ENCODE data around the gene AGTR1. TPM values are rescaled to one million over a fixed set of nuclear protein-coding genes. Genes with fewer than 3 reads are reported as not detected.
"Not testable (repeated sequence)": the region's sequence is repeated elsewhere in the genome, so short reads cannot be mapped to it uniquely, and the experiment has no call there.

The AGTR1 gene
- total and polyA plus RNA-seq, 11 donors: 0.40 to 12.6 (median 1.2) TPM

DNA sequence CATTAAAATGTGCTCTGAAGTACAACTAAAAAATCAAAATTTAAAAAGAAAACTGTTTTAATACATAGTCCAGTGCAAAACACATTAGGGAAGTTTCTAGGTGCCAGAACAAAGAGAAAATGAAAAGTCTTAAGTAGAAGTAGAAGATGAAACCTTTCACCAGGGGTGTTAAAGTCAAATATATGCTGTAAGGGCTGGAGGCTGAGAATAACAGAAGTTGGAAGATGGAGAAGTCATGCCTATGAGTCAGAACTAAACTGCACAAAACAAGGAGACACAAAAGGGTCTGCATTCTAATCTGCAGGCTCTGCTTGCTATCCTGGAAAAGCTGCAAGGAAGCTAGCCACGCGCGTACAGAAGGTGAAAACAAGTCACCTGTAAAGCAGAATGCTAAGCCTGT, 81.2 kb downstream of the AGTR1 start:
- H3K36me3 ChIP-seq: no peaks in the 10 kb centered on the region
- no peaks in the 10 kb centered on the region for H3K9me3 ChIP-seq
- DNase-seq (no peak), ATAC-seq (no peak)
- H3K4me1 ChIP-seq: no peaks in the 10 kb centered on the region
- no peak for TF ChIP-seq POLR2A (IDR thresholded peaks at IDR 0.05)
- TF ChIP-seq, protein P1, sequence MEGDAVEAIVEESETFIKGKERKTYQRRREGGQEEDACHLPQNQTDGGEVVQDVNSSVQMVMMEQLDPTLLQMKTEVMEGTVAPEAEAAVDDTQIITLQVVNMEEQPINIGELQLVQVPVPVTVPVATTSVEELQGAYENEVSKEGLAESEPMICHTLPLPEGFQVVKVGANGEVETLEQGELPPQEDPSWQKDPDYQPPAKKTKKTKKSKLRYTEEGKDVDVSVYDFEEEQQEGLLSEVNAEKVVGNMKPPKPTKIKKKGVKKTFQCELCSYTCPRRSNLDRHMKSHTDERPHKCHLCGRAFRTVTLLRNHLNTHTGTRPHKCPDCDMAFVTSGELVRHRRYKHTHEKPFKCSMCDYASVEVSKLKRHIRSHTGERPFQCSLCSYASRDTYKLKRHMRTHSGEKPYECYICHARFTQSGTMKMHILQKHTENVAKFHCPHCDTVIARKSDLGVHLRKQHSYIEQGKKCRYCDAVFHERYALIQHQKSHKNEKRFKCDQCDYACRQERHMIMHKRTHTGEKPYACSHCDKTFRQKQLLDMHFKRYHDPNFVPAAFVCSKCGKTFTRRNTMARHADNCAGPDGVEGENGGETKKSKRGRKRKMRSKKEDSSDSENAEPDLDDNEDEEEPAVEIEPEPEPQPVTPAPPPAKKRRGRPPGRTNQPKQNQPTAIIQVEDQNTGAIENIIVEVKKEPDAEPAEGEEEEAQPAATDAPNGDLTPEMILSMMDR (IDR thresholded peaks at IDR 0.05): no peak
- H3K27ac ChIP-seq: no peak overlapping the region
- H3K4me3 ChIP-seq: no peak overlapping the region
- no peaks in the 10 kb centered on the region for H3K27me3 ChIP-seq
- 88 to 96% (median 93%) methylated on average over 3 of the region's 3 CpGs for WGBS, 4 donors
- intact Hi-C loops (cut with DNase I): no loop called here

DNA sequence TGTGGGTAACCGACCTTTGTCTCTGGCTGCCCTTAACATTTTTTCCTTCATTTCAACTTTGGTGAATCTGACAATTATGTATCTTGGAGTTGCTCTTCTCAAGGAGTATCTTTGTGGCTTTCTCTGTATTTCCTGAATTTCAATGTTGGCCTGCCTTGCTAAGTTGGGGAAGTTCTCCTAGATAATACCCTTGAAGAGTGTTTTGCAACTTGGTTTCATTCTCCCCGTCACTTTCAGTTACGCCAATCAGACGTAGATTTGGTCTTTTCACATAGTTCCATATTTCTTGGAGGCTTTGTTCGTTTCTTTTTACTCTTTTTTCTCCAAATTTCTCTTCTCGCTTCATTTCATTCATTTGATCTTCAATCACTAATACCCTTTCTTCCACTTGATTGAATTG, 87.3 kb downstream of the AGTR1 start:
- H3K4me3 ChIP-seq; ATAC-seq; H3K4me1 ChIP-seq; DNase-seq; H3K9me3 ChIP-seq; intact Hi-C loops (cut with DNase I); H3K27me3 ChIP-seq; H3K36me3 ChIP-seq: not testable (repeated sequence)
- peak overlapping the region in 1 of 12 donors; percentile 55 for H3K27ac ChIP-seq
- WGBS, 4 donors: 79 to 84% (median 81%) methylated on average over 6 of the region's 6 CpGs

DNA sequence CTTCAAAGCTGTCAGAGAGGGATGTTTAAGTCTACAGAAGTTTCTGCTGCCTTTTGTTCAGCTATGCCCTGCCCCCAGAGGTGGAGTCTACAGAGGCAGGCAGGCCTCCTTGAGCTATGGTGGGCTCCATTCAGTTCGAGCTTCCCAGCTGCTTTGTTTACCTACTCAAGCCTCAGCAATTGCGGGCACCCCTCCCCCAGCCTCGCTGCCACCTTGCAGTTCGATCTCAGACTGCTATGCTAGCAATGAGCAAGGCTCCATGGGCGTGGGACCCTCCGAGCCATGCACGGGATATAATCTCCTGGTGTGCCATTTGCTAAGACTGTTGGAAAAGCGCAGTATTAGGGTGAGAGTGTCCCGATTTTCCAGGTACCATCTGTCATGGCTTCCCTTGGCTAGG, 88.5 kb downstream of the AGTR1 start:
- WGBS, 4 donors: 84 to 88% (median 86%) methylated on average over 7 to 9 of the region's 9 CpGs
- ATAC-seq: not testable (repeated sequence)

DNA sequence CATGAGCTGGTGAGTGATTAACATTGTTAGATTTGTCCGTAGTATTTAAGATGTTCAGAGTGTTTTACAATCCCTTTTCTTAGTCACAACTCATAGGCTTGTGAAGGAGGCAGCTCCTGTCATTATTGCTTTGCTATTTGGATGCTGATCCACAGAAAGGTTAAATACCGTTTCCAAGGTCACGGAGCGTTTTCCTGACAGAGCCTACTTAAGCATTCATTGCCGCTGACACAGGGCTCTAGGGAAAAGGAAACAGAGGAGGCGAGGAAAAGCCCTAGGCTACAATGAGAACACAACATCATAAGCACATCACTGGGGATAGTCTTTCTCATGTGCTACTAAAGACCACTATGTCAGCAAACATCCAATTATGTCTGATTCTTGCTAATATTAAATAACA, 91.4 kb downstream of the AGTR1 start:
- Histone ChIP-seq H3K27me3 (no peaks in the 10 kb centered on the region), H3K4me3 (no peak overlapping the region), H3K4me1 (peaks cover 0 to 16% (median 0%) of the 10 kb centered on the region in 12 donors), H3K36me3 (no peaks in the 10 kb centered on the region), H3K27ac (no peak overlapping the region), H3K9me3 (peaks cover 0 to 6% (median 0%) of the 10 kb centered on the region in 12 donors)
- WGBS, 4 donors: 21 to 33% (median 29%) methylated on average over 6 of the region's 6 CpGs
- TF ChIP-seq, protein P1 (IDR thresholded peaks at IDR 0.05): no peak
- TF ChIP-seq POLR2A (IDR thresholded peaks at IDR 0.05): no peak
- no peak for ATAC-seq
- no peak for DNase-seq
- intact Hi-C loops (cut with DNase I): no loop called here

More for the DNA sequence above, 88.5 kb downstream of the AGTR1 start:
- H3K36me3 ChIP-seq; H3K27ac ChIP-seq; H3K4me3 ChIP-seq; DNase-seq; intact Hi-C loops (cut with DNase I); H3K27me3 ChIP-seq; H3K9me3 ChIP-seq; H3K4me1 ChIP-seq: not testable (repeated sequence)

DNA sequence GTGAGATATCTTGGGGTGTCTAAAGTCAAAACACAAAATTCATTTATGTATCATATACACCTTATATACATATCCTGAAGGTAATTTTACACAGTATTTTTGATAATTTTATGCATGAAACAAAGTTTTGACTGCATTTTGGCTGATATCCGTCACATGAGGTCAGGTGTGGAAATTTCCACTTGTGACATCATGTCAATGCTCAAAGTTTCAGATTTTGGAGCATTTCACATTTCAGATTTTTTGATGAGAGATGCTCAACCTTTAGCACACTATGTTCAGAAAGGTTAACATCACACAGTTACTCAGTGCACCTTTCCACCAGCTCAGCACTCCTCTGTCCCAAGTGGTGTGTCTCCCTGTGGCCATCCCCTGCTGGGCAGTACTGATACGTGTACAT, 92.2 kb downstream of the AGTR1 start:
- H3K4me1 ChIP-seq: peaks cover 0 to 16% (median 0%) of the 10 kb centered on the region in 12 donors

More for the DNA sequence above, 92.2 kb downstream of the AGTR1 start:
- Histone ChIP-seq H3K9me3 (peaks cover 0 to 6% (median 0%) of the 10 kb centered on the region in 12 donors), H3K27ac (peak overlapping the region in 4 of 12 donors; percentile 15 to 87 (median 34)), H3K36me3 (no peaks in the 10 kb centered on the region), H3K27me3 (no peaks in the 10 kb centered on the region), H3K4me3 (no peak overlapping the region)
- DNase-seq: no peak
- no peak for ATAC-seq
- intact Hi-C loops (cut with DNase I): no loop called here
- WGBS, 4 donors: 74 to 88% (median 85%) methylated on average over 2 of the region's 2 CpGs
- TF ChIP-seq POLR2A (IDR thresholded peaks at IDR 0.05): no peak
- TF ChIP-seq, protein P1 (IDR thresholded peaks at IDR 0.05): no peak

Data from heart left ventricle (tissue), 16 donors.